GM20431 (cell line): ENCODE measurements around the gene BRD3OS.
"Not testable (repeated sequence)": the region's sequence is repeated elsewhere in the genome, so short reads cannot be mapped to it uniquely, and the experiment has no call there.

ENCODE experiments used
- in situ Hi-C: fragments of 300-500 bp; cut with MseI, MboI; formaldehyde crosslinking; loops from one replicate; pipeline ENCODE4 v1.15.0; 2020; ENCODE audit warnings: low sequenced_read_pairs; ENCODE audit not compliant: unreplicated experiment

BRD3OS gene

DNA sequence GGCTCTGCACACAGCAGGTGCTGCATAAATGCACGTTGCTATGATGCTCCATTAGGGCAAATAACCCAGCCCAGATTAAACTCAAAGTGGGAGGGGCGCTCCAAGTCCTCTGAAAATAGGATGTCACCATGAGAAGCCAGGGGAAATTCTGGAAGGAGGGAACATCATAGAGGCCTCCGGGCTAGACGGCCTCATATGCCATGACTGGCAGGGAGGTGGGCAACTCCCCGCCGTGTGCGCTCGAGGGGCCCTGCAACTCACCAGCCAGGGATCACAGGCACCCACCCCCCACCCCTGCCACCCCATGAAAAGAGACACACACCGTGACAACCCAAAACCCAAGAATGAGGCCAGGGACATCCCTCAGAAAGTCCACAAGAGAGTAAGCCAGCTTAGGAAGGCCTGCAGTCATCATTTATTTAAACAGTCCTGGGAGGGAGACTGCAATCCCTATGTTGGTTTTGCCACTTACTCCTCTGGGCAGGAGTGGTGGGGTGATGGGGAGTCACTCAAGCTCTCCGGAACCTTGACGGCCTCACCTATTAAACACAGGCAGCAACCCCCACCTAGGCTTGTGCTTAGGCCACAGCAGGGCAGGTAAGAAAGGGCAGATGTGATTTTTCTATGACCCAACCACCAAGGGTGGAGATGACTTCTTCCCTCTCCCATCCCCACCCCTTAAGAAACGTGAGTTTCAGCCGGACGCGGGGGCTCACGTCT lies 37.2 kb upstream of the BRD3OS start:
- in situ Hi-C loops: no loop called here

DNA sequence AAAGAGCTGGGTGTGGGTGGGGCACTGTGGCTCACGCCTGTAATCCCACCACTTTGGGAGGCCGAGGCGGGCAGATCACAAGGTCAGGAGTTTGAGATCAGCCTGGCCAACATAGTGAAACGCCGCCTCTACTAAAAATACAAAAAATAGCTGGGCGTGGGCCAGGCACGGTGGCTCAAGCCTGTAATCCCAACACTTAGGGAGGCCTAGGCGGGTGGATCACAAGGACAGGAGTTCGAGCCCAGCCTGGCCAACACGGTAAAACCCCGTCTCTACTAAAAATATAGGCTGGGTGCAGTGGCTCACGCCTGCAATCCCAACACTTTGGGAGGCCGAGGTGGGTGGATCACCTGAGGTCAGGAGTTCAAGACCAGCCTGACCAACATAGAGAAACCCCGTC lies 36.5 kb upstream of the BRD3OS start:
- in situ Hi-C loops: not testable (repeated sequence)

DNA sequence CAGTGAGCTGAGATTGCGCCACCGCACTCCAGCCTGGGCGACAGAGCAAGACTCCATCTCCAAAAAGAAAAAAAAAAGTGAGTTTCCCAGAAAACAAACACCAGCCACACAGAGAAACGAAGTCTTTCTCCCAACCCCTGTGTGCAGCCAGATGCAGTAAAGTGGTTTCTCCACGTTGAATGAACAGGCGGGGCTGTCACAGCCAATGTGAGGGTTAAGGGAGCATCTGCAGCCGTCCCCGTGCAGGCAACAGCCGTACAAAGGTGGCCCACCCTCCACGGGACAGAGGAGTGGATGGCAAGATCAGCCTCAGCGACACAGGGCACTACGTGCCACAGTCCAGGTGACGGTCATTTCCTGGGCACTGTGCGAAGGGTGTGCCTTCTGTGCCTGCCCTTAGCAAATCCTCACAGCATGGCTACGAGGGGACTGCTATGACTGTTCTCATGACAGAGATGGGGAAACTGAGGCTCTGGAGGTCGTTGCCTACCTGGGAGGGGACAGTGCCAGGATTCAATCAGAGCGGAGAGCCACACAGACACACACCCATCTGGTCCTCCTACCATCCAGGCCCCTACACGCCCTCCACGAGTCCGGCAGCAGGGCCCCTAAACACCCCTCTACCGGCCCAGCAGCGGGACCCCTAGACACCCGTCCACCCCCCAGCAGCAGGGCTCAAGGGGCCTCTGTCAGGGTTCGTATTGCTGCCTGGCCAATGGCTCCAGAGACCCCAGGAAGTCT lies 35.5 kb upstream of the BRD3OS start:
- in situ Hi-C loops: loop anchor here (5.0 kb wide), 1 partner anchor 197 kb away; no protein-coding TSS in a partner anchor

DNA sequence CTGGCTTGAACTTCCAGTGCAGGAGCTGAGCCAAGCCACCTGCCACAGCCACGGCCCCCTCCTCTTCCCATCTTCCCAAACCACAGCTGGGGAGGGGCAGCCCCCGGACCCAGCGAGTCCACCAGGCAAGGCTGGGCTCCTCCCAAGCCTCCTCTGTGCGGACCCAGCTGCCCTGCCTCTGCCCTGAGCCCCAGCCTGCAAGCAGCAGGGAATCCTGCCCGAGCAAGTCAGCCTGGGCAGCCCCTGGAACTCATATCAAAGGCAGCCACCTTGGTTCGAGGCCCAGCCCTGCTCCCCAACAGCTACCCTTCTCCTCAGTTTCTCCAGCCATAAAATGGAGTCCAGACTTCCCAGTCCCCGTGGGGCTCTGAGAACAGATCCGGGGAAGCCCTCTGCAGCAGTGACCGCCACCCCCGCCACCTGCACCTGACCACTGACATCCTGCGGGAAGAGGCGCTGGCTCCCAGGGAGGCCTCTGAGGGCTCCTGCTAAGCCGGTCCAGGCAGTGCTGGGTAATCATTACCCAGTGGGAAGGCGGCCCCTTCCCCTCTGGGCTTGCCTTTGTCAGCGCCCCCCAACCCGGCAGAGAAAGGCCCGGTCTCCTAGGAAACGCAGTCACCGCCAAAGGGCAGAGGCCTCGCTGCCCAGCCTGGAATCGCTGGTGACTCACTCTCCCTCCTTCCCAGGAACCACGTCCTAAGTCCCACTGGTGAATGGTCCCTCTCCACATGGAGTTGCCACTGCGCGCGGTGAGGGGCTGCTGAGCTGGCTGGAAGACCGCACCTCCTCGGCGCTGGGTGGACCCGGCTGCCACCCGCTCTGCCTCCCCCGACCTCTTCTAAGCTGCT lies 34.7 kb upstream of the BRD3OS start:
- in situ Hi-C loops: loop anchor here (5.0 kb wide), 1 partner anchor 198 kb away; no protein-coding TSS in a partner anchor

DNA sequence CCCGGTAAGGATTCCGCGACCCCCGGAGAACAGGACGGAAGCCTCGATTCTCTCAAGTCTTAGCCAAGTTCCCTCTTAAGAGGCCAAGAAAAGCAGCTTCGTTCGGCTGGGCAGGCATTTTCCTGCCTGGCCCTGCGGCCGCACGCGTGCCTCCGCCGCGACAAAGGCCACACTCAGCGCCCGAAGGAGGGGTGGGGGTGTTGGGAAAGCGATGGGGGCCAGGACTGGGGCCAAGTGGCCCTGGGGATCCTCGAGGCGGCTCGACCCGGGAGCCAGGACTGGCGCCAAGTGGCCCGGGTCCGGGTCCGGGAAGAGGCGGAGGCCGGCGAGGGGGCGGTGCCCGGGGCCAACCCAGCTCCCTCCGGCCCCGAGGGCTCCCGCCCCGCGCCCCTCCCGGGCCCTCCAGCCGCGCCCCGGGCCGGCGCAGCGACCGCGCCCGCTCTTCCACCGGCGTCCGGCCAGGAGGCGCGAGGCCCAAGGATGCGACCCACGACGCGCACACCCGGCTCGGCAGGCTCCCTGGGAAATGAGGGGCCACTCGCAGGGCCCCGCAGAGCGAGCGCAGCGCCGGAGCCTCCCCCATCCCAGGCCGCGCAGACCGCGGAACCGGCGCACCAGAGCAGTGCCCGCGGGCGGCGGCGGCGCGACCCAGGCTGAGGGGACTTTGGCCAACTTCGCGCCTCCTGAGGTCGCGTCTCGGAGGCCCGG lies 33.9 kb upstream of the BRD3OS start:
- in situ Hi-C loops: loop anchor here (5.0 kb wide), 1 partner anchor 199 kb away; no protein-coding TSS in a partner anchor

DNA sequence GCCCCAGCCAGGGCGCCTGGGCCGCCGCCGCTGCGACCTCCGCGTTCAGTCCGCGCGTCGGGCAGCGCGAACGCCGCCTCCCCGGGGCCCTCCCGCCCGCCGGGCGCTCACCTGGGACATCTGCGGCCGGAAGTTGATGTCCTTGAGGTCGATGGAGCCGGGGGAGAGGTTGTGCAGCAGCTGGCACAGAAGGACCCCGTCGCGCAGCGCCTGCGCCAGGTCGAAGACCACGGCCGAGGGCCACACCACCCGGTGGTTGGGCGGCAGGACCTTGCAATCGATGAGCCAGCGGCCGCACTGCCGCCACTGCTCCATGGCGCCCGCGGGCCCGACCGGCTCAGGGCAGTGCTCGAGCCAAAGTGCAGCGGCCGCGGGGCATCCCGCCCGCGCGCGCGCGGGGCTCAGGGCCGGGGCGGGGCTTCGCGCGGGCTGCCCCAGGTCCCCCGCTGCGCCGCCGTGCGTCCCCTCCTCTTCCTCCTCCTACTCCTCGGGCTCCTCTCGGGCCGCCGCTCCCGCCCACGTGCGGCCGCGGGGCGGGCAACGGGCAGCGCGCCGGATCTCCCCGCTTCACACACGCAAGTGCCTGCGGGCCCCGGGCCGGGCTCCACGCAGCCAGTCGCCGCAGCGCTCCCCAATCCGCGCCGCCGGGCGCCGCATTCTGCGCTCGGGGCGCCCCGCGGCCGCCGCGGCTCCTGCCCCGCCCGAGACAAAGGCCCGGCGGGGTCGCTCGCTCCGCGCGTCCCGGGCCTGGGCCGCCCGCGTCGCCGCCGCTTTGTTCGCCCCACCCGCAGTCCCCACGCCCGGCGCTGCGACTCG lies 33.1 kb upstream of the BRD3OS start, which contains the start of gene VAV2:
Gene VAV2 (minus strand): TSS at position 361 of the 816 bp plus-strand sequence. CDS start 46 bp downstream, at position 315.
- in situ Hi-C loops: loop anchor here (5.0 kb wide), 1 partner anchor 200 kb away; no protein-coding TSS in a partner anchor

DNA sequence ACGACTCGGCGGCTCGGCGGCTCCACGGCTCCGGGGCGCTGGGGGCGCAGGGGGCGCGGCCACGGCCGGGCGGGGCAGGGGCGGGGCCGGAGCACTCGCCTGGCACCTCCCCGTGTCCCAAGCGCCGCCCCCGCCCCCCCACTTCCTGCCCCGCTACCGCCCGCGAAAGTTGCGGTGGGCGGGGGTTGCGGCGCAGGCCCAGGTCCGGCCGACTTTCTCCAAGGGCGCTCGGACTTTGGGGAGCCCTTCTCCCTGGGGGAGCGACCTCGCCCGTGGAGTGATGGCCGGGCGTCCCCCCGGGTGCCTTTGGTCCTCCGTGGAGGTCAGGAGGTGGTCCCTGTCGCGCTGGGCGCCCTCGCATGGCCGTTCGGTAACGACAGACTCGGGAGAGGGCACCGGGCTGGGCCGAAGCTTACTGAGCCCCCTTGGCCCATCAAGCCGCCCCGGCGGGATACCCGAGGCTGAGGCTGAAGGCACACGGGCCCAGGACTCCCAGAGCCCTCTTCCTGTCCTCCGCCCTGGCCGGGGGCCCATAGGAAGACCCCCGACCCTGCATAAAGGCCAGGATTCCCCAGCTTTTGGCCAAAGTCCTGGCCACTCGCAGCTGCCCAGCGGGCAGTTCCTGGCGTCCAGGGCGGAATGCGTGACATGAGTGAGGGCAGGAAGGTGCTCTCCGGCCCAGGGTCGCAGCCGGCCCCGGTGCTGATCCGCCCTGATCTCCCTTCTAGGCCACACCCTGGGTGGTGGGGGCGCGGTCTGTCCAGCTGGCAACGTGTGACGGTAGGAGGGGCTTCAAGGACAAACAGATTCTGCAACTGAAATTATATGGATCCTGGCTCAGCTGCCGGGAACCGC lies 32.3 kb upstream of the BRD3OS start:
- in situ Hi-C loops: loop anchor here (5.0 kb wide), 1 partner anchor 201 kb away; no protein-coding TSS in a partner anchor

DNA sequence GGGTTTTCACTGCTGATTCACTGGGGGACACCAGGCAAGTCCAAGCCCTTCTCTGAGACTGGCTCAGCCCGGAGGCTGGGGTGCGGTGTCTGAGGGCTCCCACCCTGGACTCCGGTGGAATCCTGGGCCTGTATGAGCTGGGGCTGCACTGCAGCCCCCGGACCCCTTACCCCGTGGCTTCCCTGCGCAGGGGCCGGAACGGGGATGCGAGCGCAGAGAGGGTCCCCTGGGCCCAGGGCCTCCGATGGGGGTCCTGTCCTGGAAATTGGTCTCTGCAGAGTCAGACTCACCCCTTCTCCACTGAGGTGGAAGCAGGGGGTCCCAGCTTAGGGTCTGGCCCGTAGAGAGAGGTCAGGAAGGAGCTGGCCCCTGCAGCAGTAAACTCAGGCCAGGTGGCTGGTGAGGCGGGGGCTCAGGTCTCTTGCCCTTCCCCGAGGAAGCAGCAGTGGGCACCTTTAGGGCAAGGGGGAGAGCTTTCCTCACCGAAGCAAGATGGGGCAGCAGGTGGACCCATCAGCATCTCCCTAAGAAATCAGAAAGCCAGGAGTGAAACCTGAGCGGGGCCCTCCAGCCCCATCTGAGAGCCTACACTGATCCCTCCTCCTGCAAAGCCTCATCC lies 31.5 kb upstream of the BRD3OS start:
- in situ Hi-C loops: loop anchor here (5.0 kb wide), 1 partner anchor 201 kb away; no protein-coding TSS in a partner anchor

DNA sequence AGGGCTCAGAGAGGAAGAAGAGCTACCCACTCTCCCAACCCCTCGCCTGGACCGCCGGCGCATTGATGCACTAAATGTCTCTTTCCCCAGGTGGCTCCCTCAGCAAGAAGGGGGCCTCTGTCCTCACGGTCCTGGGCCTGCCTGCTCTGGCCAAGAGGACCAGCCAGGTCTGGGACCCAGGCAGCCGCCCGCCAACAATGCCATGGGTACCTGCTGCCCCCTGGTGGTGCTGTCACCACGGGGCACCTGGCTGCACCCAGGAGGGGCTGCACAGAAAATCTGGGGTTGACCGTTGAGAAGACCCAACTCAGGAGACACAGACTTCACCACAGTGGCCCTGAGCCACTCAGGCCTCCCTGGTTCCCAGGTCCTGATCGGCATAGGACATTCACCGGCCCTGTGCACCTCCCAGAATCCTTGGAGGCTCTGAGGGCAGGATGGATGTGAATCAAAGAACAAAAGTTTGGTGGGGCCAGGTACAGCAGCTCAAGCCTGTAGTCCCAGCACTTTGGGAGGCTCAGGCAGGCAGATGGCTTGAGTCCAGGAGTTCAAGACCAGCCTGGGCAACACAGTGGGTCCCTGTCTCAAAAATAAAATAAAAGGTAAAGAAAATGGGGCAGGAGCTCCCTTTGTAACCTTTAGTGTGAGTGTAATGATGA lies 30.8 kb upstream of the BRD3OS start:
- in situ Hi-C loops: loop anchor here (5.0 kb wide), 1 partner anchor 202 kb away; no protein-coding TSS in a partner anchor

DNA sequence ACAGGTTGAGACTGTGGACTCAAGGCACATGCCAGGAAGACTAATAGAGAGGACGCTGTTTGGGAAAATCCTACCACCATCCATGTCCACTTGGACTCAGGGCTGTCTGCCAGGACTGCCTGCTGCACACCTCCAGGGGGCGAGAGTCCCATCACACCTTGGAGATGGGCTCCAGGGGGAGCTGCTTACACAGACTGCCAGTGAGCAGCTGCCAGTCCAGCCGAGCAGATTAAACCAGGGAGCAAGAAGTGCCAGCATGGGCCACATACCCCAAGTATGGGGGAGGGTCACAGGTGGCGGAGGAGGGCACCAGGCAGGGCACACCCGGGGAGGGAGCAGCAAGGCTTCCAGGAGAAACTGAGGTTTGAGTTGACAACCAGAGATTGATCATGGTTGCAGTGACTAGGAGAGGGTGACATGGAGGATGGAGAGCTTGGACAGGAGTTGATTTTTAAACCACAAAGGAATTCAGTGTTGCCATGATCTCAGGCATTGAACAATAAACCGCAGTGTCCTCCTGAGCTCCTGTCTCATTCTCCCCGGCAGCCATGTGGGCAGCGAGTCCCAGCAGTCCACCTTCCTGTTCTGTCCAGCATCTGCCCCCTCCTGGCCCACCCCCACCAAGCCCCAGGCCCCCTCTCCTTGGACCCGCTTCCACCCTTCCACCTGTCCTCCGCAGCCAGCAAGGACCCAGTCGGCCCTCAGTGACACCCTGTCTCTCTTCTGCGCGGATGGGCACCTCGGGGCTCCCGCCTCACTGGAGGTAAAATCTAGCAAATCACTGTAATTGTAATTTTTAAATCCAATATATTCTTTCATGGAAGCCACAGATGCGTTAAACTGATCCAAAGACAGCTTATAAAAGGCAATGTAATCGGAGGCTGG lies 30.0 kb upstream of the BRD3OS start:
- in situ Hi-C loops: no loop called here

DNA sequence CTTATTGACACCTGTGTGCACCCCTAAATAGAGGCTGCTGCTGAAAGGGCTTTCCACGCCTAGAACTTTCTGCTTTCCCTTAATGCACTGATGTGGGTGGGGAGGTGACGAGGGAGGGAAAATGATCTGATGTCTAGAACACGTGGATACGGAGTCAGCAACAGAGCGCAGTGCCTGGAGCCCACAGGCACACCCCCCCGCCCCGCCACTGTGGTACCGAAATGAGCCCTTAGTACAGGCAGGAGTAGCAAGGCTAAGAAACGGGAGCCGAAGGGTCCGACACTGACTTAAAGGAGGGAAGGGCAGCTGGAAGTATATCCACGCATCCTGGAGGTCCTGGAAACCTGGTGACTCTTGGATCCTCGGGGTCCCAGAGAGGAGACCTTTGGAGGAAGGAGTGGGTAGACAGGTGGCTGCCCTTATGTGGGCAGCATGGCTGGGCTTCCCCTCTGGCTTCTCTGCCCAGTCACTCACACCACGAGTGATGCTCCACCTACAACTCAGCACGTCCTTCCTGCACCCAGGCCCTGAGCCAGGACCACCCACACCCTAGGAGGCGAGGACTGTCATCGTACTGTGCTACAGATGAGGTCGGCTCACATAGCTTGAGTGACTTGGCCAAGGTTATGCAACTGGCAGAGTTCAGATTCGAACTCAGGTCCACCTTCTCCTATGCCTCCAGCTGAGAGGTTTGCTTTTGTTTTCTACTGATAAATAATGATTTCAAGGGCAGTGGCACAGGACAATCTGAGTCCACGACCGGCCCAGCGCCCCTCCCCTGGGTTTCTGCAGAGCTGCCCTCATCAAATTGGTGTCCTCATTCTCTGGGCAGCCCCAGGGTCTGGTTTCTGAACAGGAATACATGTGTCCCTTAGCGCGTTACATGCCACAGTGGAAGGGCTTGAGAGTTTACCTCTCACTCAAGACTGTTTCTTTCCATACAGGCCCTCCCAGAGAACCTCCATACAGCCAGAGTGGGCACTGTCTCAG lies 28.5 kb upstream of the BRD3OS start:
- in situ Hi-C loops: no loop called here

DNA sequence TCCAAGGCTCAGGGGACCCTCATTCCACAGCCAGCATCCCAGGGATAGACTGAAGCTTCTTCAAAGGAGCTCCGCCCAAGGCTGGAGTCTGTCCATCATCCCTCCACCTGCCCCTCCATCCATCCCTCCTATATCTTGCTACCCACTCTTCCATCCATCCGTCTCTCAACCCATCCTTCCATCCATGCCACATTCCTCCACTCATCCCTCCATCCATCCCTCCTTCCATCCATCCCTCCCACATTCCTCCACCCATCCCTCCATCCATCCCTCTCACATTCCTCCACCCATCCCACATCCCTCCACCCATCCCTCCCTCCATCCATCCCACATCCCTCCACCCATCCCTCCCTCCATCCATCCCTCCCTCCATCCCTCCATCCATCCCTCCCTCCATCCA lies 27.7 kb upstream of the BRD3OS start:
- in situ Hi-C loops: no loop called here

DNA sequence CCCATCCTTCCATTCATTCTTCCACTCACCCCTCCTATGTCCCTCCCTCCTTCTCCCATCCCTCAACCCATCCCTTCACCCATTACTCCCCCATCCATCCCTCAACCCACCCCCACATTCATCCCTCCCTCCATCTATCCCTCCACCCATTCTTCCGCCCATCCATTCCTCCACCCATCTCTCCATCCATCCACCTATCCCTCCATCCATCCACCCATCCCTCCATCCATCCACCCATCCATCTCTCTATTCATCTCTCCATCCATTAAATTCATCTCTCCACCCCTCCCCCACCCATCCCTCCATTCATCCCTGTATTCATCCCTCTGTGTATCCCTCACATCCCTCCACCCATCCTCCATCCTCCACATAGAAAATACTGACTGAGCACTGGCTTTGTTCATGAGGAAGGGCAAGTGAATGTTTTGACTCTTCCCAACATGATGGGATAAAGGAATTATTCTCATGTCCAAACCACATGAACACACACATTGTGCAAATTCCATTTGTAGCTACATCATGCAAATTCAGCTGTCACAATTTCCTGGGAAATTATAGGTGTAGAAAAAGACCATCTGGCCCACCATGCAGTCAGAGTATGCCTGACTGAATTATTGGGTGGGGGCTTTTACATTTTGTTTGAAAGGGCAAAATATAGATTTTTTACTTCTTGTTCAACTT lies 26.2 kb upstream of the BRD3OS start:
- in situ Hi-C loops: no loop called here

DNA sequence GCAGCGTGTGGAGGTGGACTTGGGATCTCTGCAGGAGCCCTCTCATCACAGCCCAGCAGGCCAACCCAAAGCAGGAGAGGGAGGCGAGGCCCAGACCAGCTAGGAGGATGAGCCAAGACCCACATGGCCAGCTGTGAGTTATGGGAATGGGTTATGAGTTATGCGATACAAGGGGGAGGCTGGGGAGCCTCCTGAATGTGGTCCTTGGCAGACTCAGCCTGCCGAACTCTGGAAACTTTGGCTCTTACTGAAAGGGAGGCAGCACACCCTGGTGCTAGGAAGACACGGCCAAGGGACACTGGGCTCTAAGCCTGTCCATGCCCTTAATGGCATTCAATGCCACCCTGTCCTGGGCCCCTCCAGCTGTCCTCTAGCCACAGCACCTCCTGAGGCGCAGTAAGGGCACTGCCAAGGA lies 25.4 kb upstream of the BRD3OS start:
- in situ Hi-C loops: no loop called here
